Measurements from ENCODE around the gene UNC13D. TPM values are rescaled to one million over a fixed set of nuclear protein-coding genes. Genes with fewer than 3 reads are reported as not detected.
A peak's percentile ranks its signal among the peaks of the same experiment; 100 is the strongest.
"Not testable (repeated sequence)": the region's sequence is repeated elsewhere in the genome, so short reads cannot be mapped to it uniquely, and the experiment has no call there.

Gene UNC13D
- total RNA-seq, 4 donors from 2014 or later = 5.9 to 10.0 (median 9.0) TPM

- peaks cover 10 to 28% (median 23%) of the 10 kb centered on the region in 4 donors for H3K36me3 ChIP-seq
- H3K4me3 ChIP-seq = peak overlapping the region; percentile 80 to 95 (median 86)
- no peaks in the 10 kb centered on the region for H3K9me3 ChIP-seq
- no peak for TF ChIP-seq POLR2A (IDR thresholded peaks at IDR 0.05; ENCODE audit: low read depth)
- no peak for TF ChIP-seq POLR2AphosphoS5 (IDR thresholded peaks at IDR 0.05)
- no peak for TF ChIP-seq EP300 (IDR thresholded peaks at IDR 0.05)
- no peak for TF ChIP-seq CTCF (IDR thresholded peaks at IDR 0.05)
- H3K27ac ChIP-seq (replicated peaks in 1 of 4) = peak overlapping the region; percentile 97 to 99 (median 98)
- DNase-seq (ENCODE audit: extremely low spot score) = no peak
- peaks cover 70 to 80% (median 74%) of the 10 kb centered on the region in 4 donors for H3K4me1 ChIP-seq
- no peaks in the 10 kb centered on the region for H3K27me3 ChIP-seq
- 49% methylated on average over 14 of the region's 18 CpGs for WGBS
- intact Hi-C loops (cut with DNase I) = loop anchor here (5.0 kb wide), 1 partner anchor 98 kb away; a partner anchor contains a TSS
These were observed 31.2 kb upstream of the UNC13D start for GRCh38 chr17:75875182-75875939.

GRCh38 chr17:75874323-75875181 is 30.3 kb upstream of the UNC13D start:
- H3K9me3 ChIP-seq = no peaks in the 10 kb centered on the region
- intact Hi-C loops (cut with DNase I) = loop anchor here (5.0 kb wide), 1 partner anchor 97 kb away; a partner anchor contains a TSS
- no peak for DNase-seq (ENCODE audit: extremely low spot score)
- WGBS = 84% methylated on average over 15 of the region's 38 CpGs
- peaks cover 76 to 89% (median 82%) of the 10 kb centered on the region in 4 donors for H3K4me1 ChIP-seq
- H3K36me3 ChIP-seq = peaks cover 10 to 28% (median 23%) of the 10 kb centered on the region in 4 donors
- H3K27ac ChIP-seq (replicated peaks in 1 of 4) = peak overlapping the region; percentile 97 to 99 (median 98)
- peak overlapping the region in 2 of 4 donors; percentile 80 to 95 for H3K4me3 ChIP-seq
- no peaks in the 10 kb centered on the region for H3K27me3 ChIP-seq
- TF ChIP-seq POLR2A (IDR thresholded peaks at IDR 0.05; ENCODE audit: low read depth) = no peak
- no peak for TF ChIP-seq EP300 (IDR thresholded peaks at IDR 0.05)
- TF ChIP-seq POLR2AphosphoS5 (IDR thresholded peaks at IDR 0.05) = no peak
- TF ChIP-seq CTCF (IDR thresholded peaks at IDR 0.05) = no peak

GRCh38 chr17:75873587-75874322 is 29.6 kb upstream of the UNC13D start:
- WGBS = 45% methylated on average over 6 of the region's 11 CpGs
- peak overlapping the region; percentile 97 to 99 (median 98) for H3K27ac ChIP-seq (replicated peaks in 1 of 4)
- H3K9me3 ChIP-seq = no peaks in the 10 kb centered on the region
- H3K27me3 ChIP-seq = no peaks in the 10 kb centered on the region
- TF ChIP-seq POLR2A (IDR thresholded peaks at IDR 0.05; ENCODE audit: low read depth) (no peak), POLR2AphosphoS5 (IDR thresholded peaks at IDR 0.05) (peak in 1 of 2 donors; percentile 53)
- H3K4me3 ChIP-seq = peak overlapping the region in 1 of 4 donors; percentile 1
- H3K36me3 ChIP-seq = peaks cover 10 to 28% (median 23%) of the 10 kb centered on the region in 4 donors
- H3K4me1 ChIP-seq = peaks cover 79 to 89% (median 85%) of the 10 kb centered on the region in 4 donors
- DNase-seq (ENCODE audit: extremely low spot score) = no peak
- intact Hi-C loops (cut with DNase I) = no loop called here

GRCh38 chr17:75872434-75873351 is 28.5 kb upstream of the UNC13D start:
- Histone ChIP-seq H3K4me1 (peaks cover 82 to 95% (median 92%) of the 10 kb centered on the region in 4 donors), H3K36me3 (peaks cover 10 to 28% (median 23%) of the 10 kb centered on the region in 4 donors), H3K4me3 (peak overlapping the region; percentile 1 to 28 (median 16)), H3K27ac (replicated peaks in 1 of 4) (peak overlapping the region; percentile 97 to 99 (median 98)), H3K9me3 (no peaks in the 10 kb centered on the region), H3K27me3 (no peaks in the 10 kb centered on the region)
- WGBS = 23% methylated on average over 11 of the region's 13 CpGs
- intact Hi-C loops (cut with DNase I) = no loop called here
- TF ChIP-seq POLR2AphosphoS5 (IDR thresholded peaks at IDR 0.05) = peak; percentile 86 to 90
- TF ChIP-seq POLR2A (IDR thresholded peaks at IDR 0.05; ENCODE audit: low read depth) = no peak
- TF ChIP-seq CTCF (IDR thresholded peaks at IDR 0.05) = no peak
- no peak for TF ChIP-seq EP300 (IDR thresholded peaks at IDR 0.05)
- DNase-seq (ENCODE audit: extremely low spot score) = peak; percentile 96

GRCh38 chr17:75870228-75870627 is 26.0 kb upstream of the UNC13D start:
- intact Hi-C loops (cut with DNase I) = not testable (repeated sequence)
- Histone ChIP-seq H3K4me1 (peaks cover 68 to 78% (median 77%) of the 10 kb centered on the region in 4 donors), H3K4me3 (peak overlapping the region; percentile 42 to 56 (median 44))

More at GRCh38 chr17:75870228-75870627, 26.0 kb upstream of the UNC13D start:
- not testable (repeated sequence) for DNase-seq (ENCODE audit: extremely low spot score); H3K9me3 ChIP-seq; H3K27me3 ChIP-seq
- H3K36me3 ChIP-seq = peaks cover 10 to 18% (median 17%) of the 10 kb centered on the region in 4 donors
- WGBS = 56% methylated on average over 4 of the region's 10 CpGs
- H3K27ac ChIP-seq (replicated peaks in 1 of 4) = peak overlapping the region; percentile 97 to 99 (median 98)

All from esophagus muscularis mucosa (tissue), 4 donors.